HEK293 (cell line): ENCODE data around the gene ACACB.
A peak's percentile ranks its signal among the peaks of the same experiment; 100 is the strongest.

Experiments used
- ATF2 ChIP-seq: fragments of 450-650 bp; formaldehyde crosslinking; IDR thresholded peaks from 2 replicates; pipeline ENCODE4 v1.5.1; 2016; ENCODE audit warnings: missing biosample characterization, missing genetic modification characterization, low read depth
- GLI4 ChIP-seq: fragments of 450-650 bp; formaldehyde crosslinking; IDR thresholded peaks from 2 replicates; pipeline ENCODE4 v1.5.1; 2016; ENCODE audit warnings: missing biosample characterization, missing genetic modification characterization
- MYNN ChIP-seq: fragments of 450-650 bp; formaldehyde crosslinking; IDR thresholded peaks from 2 replicates; pipeline ENCODE4 v1.5.1; 2016; ENCODE audit warnings: missing biosample characterization, missing genetic modification characterization, borderline replicate concordance
- PRDM6 ChIP-seq: fragments of 450-650 bp; formaldehyde crosslinking; IDR thresholded peaks from 2 replicates; pipeline ENCODE4 v1.5.1; 2017; ENCODE audit warnings: missing biosample characterization, missing genetic modification characterization
- SETDB1 ChIP-seq: IDR thresholded peaks from one replicate; pipeline ENCODE4 v1.6.1; 2017; ENCODE audit warnings: mild to moderate bottlenecking, low read length, moderate library complexity, mixed read lengths; ENCODE audit not compliant: insufficient read length
- ZBTB20 ChIP-seq: fragments of 450-650 bp; formaldehyde crosslinking; IDR thresholded peaks from 2 replicates; pipeline ENCODE4 v1.5.1; 2016; ENCODE audit warnings: missing biosample characterization, missing genetic modification characterization
- ZBTB8A ChIP-seq: fragments of 450-650 bp; formaldehyde crosslinking; IDR thresholded peaks from 2 replicates; pipeline ENCODE4 v1.5.1; 2016; ENCODE audit warnings: missing biosample characterization, missing genetic modification characterization
- ZEB2 ChIP-seq: fragments of 450-650 bp; formaldehyde crosslinking; IDR thresholded peaks from 2 replicates; pipeline ENCODE4 v1.5.1; 2016; ENCODE audit warnings: missing biosample characterization, missing genetic modification characterization
- ZFP41 ChIP-seq: fragments of 450-650 bp; formaldehyde crosslinking; IDR thresholded peaks from 2 replicates; pipeline ENCODE4 v1.5.1; 2016; ENCODE audit warnings: missing biosample characterization, missing genetic modification characterization, borderline replicate concordance
- ZFP69B ChIP-seq: fragments of 450-650 bp; formaldehyde crosslinking; IDR thresholded peaks from 2 replicates; pipeline ENCODE4 v1.5.1; 2016; ENCODE audit warnings: missing biosample characterization, missing genetic modification characterization
- ZIC2 ChIP-seq: fragments of 450-650 bp; formaldehyde crosslinking; IDR thresholded peaks from 2 replicates; pipeline ENCODE4 v1.5.1; 2016; ENCODE audit warnings: missing biosample characterization, missing genetic modification characterization
- ZNF114 ChIP-seq: fragments of 450-650 bp; formaldehyde crosslinking; IDR thresholded peaks from 2 replicates; pipeline ENCODE4 v1.5.0; 2017; ENCODE audit warnings: missing biosample characterization, missing genetic modification characterization
- ZNF121 ChIP-seq: fragments of 450-650 bp; formaldehyde crosslinking; IDR thresholded peaks from 2 replicates; pipeline ENCODE4 v1.5.1; 2016; ENCODE audit warnings: missing biosample characterization, missing genetic modification characterization
- ZNF175 ChIP-seq: fragments of 450-650 bp; formaldehyde crosslinking; IDR thresholded peaks from 2 replicates; pipeline ENCODE4 v1.5.1; 2016; ENCODE audit warnings: missing biosample characterization, missing genetic modification characterization
- ZNF2 ChIP-seq: fragments of 450-650 bp; formaldehyde crosslinking; IDR thresholded peaks from 2 replicates; pipeline ENCODE4 v1.5.1; 2016; ENCODE audit warnings: missing biosample characterization, missing genetic modification characterization
- ZNF202 ChIP-seq: fragments of 450-650 bp; formaldehyde crosslinking; IDR thresholded peaks from 2 replicates; pipeline ENCODE4 v1.5.1; 2016; ENCODE audit warnings: missing biosample characterization, missing genetic modification characterization, borderline replicate concordance
- ZNF302 ChIP-seq: fragments of 450-650 bp; formaldehyde crosslinking; IDR thresholded peaks from 2 replicates; pipeline ENCODE4 v1.5.1; 2016; ENCODE audit warnings: missing biosample characterization, missing genetic modification characterization, low read depth
- ZNF362 ChIP-seq: fragments of 450-650 bp; formaldehyde crosslinking; IDR thresholded peaks from 2 replicates; pipeline ENCODE4 v1.5.1; 2016; ENCODE audit warnings: missing biosample characterization, missing genetic modification characterization
- ZNF416 ChIP-seq: fragments of 450-650 bp; formaldehyde crosslinking; IDR thresholded peaks from 2 replicates; pipeline ENCODE4 v1.5.1; 2016; ENCODE audit warnings: missing biosample characterization, missing genetic modification characterization
- ZNF423 ChIP-seq: fragments of 450-650 bp; formaldehyde crosslinking; IDR thresholded peaks from 2 replicates; pipeline ENCODE4 v1.5.1; 2016; ENCODE audit warnings: missing biosample characterization, missing genetic modification characterization
- ZNF473 ChIP-seq: fragments of 450-650 bp; formaldehyde crosslinking; IDR thresholded peaks from 2 replicates; pipeline ENCODE4 v1.5.1; 2017; ENCODE audit warnings: missing biosample characterization, missing genetic modification characterization
- ZNF548 ChIP-seq: fragments of 450-650 bp; formaldehyde crosslinking; IDR thresholded peaks from 2 replicates; pipeline ENCODE4 v1.5.1; 2016; ENCODE audit warnings: missing biosample characterization, missing genetic modification characterization
- ZNF560 ChIP-seq: fragments of 450-650 bp; formaldehyde crosslinking; IDR thresholded peaks from 2 replicates; pipeline ENCODE4 v1.5.1; 2017; ENCODE audit warnings: missing biosample characterization, missing genetic modification characterization, borderline replicate concordance
- ZNF561 ChIP-seq: fragments of 450-650 bp; IDR thresholded peaks from 2 replicates; pipeline ENCODE4 v1.5.1; 2018; ENCODE audit warnings: missing biosample characterization, missing genetic modification characterization, borderline replicate concordance
- ZNF571 ChIP-seq: fragments of 450-650 bp; formaldehyde crosslinking; IDR thresholded peaks from 2 replicates; pipeline ENCODE4 v1.5.0; 2017; ENCODE audit warnings: missing biosample characterization, missing genetic modification characterization
- ZNF629 ChIP-seq: fragments of 450-650 bp; formaldehyde crosslinking; IDR thresholded peaks from 2 replicates; pipeline ENCODE4 v1.5.1; 2017; ENCODE audit warnings: missing biosample characterization, missing genetic modification characterization
- ZNF660 ChIP-seq: fragments of 450-650 bp; IDR thresholded peaks from 2 replicates; pipeline ENCODE4 v1.5.1; 2018; ENCODE audit warnings: missing biosample characterization, mild to moderate bottlenecking, missing genetic modification characterization
- ZNF670 ChIP-seq: fragments of 450-650 bp; formaldehyde crosslinking; IDR thresholded peaks from 2 replicates; pipeline ENCODE4 v1.5.1; 2016; ENCODE audit warnings: missing biosample characterization, missing genetic modification characterization, low read depth
- ZNF777 ChIP-seq: fragments of 450-650 bp; formaldehyde crosslinking; IDR thresholded peaks from 2 replicates; pipeline ENCODE4 v1.5.1; 2017; ENCODE audit warnings: missing biosample characterization, missing genetic modification characterization, borderline replicate concordance
- ZNF792 ChIP-seq: fragments of 450-650 bp; formaldehyde crosslinking; IDR thresholded peaks from 2 replicates; pipeline ENCODE4 v1.5.1; 2016; ENCODE audit warnings: missing biosample characterization, missing genetic modification characterization
- ZNF830 ChIP-seq: fragments of 450-650 bp; IDR thresholded peaks from 2 replicates; pipeline ENCODE4 v1.5.0; 2018; ENCODE audit warnings: missing biosample characterization, missing genetic modification characterization, low read depth, mild to moderate bottlenecking, moderate library complexity
- ZSCAN4 ChIP-seq: fragments of 450-650 bp; formaldehyde crosslinking; IDR thresholded peaks from 2 replicates; pipeline ENCODE4 v1.5.1; 2017; ENCODE audit warnings: missing biosample characterization, missing genetic modification characterization
- TF ChIP-seq, protein P1 (sequence below): fragments of 450-650 bp; formaldehyde crosslinking; IDR thresholded peaks from 2 replicates; pipeline ENCODE4 v1.5.1; 2016; ENCODE audit warnings: missing biosample characterization, missing genetic modification characterization

The ACACB gene

DNA sequence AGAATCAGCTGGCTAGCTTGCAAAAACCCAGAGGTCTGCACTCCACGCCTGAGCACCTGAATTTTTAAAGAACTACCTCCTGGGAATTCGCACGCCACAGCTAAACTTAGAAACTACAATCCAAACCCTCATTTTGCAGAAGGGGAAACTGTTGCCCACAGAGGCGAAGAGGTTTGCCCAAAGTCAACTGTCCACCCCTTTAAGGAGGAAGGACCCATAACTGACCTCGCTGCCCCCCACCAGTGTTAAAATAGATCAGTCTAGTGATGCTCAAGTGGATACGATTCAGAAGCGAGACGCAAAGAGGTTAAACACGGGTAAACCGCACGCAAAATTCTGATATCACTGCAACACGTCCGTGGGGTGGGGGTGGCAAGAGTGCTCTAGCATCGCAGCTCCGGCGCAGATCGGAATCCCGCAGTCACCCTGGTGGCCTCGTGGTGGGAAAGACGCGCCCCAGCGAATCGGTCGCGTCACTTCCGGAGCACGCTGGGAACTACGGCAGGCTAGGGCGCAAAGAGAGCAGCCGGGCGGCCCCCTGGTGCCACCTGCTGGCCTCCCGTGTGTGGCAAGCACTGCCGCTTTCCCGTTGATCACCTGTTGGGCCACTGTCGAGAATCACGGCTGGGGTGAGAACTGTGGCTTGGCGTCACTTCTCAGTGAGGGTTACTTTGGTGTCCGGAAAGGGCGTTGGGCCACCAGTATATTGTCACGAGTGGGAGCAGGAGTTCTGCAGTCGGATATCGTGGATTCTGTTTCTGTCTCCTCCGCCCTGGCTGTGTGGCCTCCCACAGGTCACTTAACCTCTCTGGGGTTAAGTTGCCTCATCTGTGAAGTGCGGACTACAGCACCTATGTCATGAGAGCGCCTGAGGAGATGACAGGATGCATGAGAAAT lies 23.1 kb upstream of the ACACB start, which contains the start of gene ALKBH2 (continued):
- TF ChIP-seq ZFP41 (tag by site-specific recombination), result no peak
- no peak for TF ChIP-seq ZBTB20
- no peak for TF ChIP-seq ZNF175 (tag by site-specific recombination)
- TF ChIP-seq MYNN, result no peak
- TF ChIP-seq GLI4, result 0 out of 2 replicates have a peak, but pooled peaks have one; percentile 23
- peak; percentile 70; the same call in 1 of the 2 replicates for TF ChIP-seq ZBTB8A (tag by site-specific recombination)
- peak; percentile 90 for TF ChIP-seq ZIC2 (tag by site-specific recombination)
- no peak for TF ChIP-seq ZNF548 (tag by site-specific recombination)
- no peak for TF ChIP-seq ZNF777 (tag by site-specific recombination)
- TF ChIP-seq SETDB1, result peak; percentile 58
- TF ChIP-seq ZNF2, result peak; percentile 80; the same call in 1 of the 2 replicates
- TF ChIP-seq ZNF571 (tag by site-specific recombination), result no peak
- TF ChIP-seq ZNF660 (tag by site-specific recombination), result peak; percentile 94
- no peak for TF ChIP-seq ZNF830 (tag by site-specific recombination)
- no peak for TF ChIP-seq ZNF792 (tag by site-specific recombination)
- TF ChIP-seq ZNF670 (tag by site-specific recombination), result no peak
- peak; percentile 92 for TF ChIP-seq ZNF629 (tag by site-specific recombination)
- peak; percentile 80; the same call in 1 of the 2 replicates for TF ChIP-seq ZNF561
- TF ChIP-seq ZNF560 (tag by site-specific recombination), result no peak
- TF ChIP-seq ZFP69B, result peak; percentile 66; the same call in 1 of the 2 replicates
- no peak for TF ChIP-seq ZNF302 (tag by site-specific recombination)
- no peak for TF ChIP-seq ZNF416 (tag by site-specific recombination)
- no peak for TF ChIP-seq ZNF114
- TF ChIP-seq ZNF362, result no peak
- TF ChIP-seq, protein P1, sequence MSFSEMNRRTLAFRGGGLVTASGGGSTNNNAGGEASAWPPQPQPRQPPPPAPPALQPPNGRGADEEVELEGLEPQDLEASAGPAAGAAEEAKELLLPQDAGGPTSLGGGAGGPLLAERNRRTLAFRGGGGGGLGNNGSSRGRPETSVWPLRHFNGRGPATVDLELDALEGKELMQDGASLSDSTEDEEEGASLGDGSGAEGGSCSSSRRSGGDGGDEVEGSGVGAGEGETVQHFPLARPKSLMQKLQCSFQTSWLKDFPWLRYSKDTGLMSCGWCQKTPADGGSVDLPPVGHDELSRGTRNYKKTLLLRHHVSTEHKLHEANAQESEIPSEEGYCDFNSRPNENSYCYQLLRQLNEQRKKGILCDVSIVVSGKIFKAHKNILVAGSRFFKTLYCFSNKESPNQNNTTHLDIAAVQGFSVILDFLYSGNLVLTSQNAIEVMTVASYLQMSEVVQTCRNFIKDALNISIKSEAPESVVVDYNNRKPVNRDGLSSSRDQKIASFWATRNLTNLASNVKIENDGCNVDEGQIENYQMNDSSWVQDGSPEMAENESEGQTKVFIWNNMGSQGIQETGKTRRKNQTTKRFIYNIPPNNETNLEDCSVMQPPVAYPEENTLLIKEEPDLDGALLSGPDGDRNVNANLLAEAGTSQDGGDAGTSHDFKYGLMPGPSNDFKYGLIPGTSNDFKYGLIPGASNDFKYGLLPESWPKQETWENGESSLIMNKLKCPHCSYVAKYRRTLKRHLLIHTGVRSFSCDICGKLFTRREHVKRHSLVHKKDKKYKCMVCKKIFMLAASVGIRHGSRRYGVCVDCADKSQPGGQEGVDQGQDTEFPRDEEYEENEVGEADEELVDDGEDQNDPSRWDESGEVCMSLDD (tag by site-specific recombination), result peak; percentile 35; the same call in 1 of the 2 replicates
- TF ChIP-seq ZNF473, result no peak
- no peak for TF ChIP-seq ZSCAN4 (tag by site-specific recombination)
- no peak for TF ChIP-seq ZNF121 (tag by site-specific recombination)
- TF ChIP-seq ATF2 (tag by site-specific recombination), result peak; percentile 59
- TF ChIP-seq ZNF423, result no peak
- no peak for TF ChIP-seq ZNF202
- peak; percentile 86 for TF ChIP-seq ZEB2 (tag by site-specific recombination)
- no peak for TF ChIP-seq PRDM6 (tag by site-specific recombination)
